GM19193 (cell line): ENCODE data around the gene PYY.

Source experiments
- POLR2A ChIP-seq: IDR thresholded peaks from 4 replicates; pipeline ENCODE4 v1.6.1; 2011; ENCODE audit not compliant: insufficient read depth, insufficient read length; ENCODE audit errors: extremely low read depth

Gene PYY

GRCh38 chr17:43935926-43936261 lies 17.8 kb downstream of the PYY start:
- TF ChIP-seq POLR2A = no peak

- no peak for TF ChIP-seq POLR2A
Measured at GRCh38 chr17:43935204-43935925, 18.4 kb downstream of the PYY start.

GRCh38 chr17:43932923-43933322 lies 20.8 kb downstream of the PYY start:
- no peak for TF ChIP-seq POLR2A

- no peak for TF ChIP-seq POLR2A
Measured at GRCh38 chr17:43932357-43932756, 21.4 kb downstream of the PYY start.

- TF ChIP-seq POLR2A = no peak
Measured at GRCh38 chr17:43931062-43931571, 22.6 kb downstream of the PYY start.

GRCh38 chr17:43928609-43929008 lies 25.1 kb downstream of the PYY start:
- TF ChIP-seq POLR2A = no peak

GRCh38 chr17:43927060-43927864 lies 26.5 kb downstream of the PYY start:
- TF ChIP-seq POLR2A = no peak

- TF ChIP-seq POLR2A = no peak
Measured at GRCh38 chr17:43924558-43924957, 29.2 kb downstream of the PYY start.

- TF ChIP-seq POLR2A = no peak
Measured at GRCh38 chr17:43920500-43921095, 33.1 kb downstream of the PYY start.

- TF ChIP-seq POLR2A = no peak
Measured at GRCh38 chr17:43918026-43918389, 35.7 kb downstream of the PYY start.

GRCh38 chr17:43917348-43918025 lies 36.3 kb downstream of the PYY start:
- TF ChIP-seq POLR2A = peak; percentile 42

- TF ChIP-seq POLR2A = no peak
Measured at GRCh38 chr17:43917016-43917347, 36.8 kb downstream of the PYY start.

GRCh38 chr17:43916385-43916784 lies 37.4 kb downstream of the PYY start:
- TF ChIP-seq POLR2A = no peak

GRCh38 chr17:43915559-43915958 lies 38.2 kb downstream of the PYY start:
- TF ChIP-seq POLR2A = no peak

- no peak for TF ChIP-seq POLR2A
Measured at GRCh38 chr17:43914451-43914850, 39.3 kb downstream of the PYY start.
